GM15510 (cell line): ENCODE data around the gene LRP10.
A peak's percentile ranks its signal among the peaks of the same experiment; 100 is the strongest.

Source experiments
- POLR2A ChIP-seq: IDR thresholded peaks from 3 replicates; pipeline ENCODE4 v1.6.1; 2011; ENCODE audit warnings: borderline replicate concordance; ENCODE audit not compliant: insufficient read length; ENCODE audit errors: extremely low read depth

LRP10 gene, protein sequence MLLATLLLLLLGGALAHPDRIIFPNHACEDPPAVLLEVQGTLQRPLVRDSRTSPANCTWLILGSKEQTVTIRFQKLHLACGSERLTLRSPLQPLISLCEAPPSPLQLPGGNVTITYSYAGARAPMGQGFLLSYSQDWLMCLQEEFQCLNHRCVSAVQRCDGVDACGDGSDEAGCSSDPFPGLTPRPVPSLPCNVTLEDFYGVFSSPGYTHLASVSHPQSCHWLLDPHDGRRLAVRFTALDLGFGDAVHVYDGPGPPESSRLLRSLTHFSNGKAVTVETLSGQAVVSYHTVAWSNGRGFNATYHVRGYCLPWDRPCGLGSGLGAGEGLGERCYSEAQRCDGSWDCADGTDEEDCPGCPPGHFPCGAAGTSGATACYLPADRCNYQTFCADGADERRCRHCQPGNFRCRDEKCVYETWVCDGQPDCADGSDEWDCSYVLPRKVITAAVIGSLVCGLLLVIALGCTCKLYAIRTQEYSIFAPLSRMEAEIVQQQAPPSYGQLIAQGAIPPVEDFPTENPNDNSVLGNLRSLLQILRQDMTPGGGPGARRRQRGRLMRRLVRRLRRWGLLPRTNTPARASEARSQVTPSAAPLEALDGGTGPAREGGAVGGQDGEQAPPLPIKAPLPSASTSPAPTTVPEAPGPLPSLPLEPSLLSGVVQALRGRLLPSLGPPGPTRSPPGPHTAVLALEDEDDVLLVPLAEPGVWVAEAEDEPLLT

GRCh38 chr14:22871224-22872032 lies at the start of gene LRP10:
LRP10 (plus strand) TSS chr14:22871740; CDS start chr14:22872304, 564 bp downstream.
- TF ChIP-seq POLR2A: peak; percentile 75

DNA sequence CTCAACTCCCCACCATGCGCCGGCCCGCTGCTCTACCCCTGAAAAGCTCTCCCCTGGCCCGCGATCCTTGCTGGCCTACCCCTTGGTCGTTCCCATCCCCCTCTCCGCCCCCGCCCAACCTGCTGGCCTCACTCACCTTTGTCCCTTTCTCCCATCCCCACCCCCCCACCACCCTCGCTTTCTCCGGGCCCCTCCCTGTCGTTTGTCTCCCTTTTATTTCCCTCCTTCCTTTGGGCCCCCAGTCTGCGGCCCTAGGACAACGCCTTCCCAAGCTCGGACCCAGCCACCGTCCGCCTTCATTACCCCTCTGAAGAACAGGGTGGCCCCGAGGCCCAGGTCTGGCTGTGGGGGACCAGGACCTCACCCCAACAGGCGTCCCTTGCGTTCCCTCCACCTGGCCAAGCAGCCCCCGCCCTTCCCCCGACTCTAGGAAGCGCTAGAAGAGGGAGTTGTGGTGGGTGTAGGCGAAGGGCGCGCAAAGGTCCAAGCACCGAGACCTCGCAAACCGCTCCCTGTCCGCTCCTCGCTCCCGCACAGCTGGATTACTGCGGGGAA lies 49.4 kb upstream of the LRP10 start:
- TF ChIP-seq POLR2A: no peak

DNA sequence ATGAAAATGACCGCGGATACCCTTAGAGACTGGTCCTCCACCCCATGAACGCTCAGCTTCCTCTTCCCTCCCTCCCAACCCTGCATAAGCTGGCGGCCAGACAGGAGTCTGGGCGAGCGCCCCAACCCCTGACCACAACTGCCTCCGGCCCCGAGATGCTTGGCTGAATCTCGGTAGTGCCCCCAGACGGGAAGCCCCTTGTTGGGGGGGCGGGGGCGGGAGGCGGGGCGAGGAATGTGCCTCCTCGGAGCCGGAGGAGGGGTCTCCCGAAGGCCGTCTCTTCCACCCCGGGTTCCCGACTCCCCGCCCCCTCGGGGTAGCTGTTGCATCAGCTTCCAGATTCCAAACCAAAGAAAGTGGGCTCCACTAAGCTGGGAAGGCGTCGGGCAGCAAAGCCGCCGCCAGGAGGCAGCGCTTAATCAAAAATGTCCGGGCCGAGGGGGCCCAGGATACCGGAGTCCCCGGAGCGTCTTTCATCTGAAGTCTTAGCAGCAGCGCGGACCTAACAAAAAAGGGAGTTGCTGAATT lies 48.9 kb upstream of the LRP10 start:
- TF ChIP-seq POLR2A: peak; percentile 9

DNA sequence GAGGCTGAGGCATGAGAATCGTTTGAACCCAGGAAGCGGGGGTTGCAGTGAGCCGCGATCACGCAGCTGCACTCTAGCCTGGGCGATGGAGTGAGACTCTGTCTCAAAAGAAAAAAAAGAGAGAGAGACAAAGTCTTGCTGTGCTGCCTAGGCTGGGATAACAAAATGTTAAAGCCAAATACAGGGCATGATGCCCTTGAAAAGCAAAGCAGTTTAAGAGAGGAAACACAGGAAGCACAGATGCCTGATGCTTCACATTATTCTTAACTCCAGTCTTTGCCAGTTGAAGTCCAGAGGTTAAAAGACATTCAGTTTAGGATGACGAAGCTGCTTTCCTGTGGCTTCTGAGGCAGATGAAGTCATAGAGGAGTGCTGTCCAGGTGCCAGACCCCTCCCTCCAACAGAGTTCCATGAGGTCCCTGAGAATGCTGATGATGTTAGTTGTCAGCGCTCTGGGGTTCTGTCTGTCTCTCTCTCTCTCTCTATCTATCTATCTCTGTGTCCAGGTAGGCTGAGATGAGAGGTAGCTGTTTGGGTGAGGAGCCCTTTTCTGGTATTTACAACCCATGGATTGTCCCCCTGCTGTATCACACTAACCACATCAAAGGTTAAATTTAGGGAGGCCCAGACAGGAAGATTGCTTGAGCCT lies 46.7 kb upstream of the LRP10 start:
- no peak for TF ChIP-seq POLR2A

DNA sequence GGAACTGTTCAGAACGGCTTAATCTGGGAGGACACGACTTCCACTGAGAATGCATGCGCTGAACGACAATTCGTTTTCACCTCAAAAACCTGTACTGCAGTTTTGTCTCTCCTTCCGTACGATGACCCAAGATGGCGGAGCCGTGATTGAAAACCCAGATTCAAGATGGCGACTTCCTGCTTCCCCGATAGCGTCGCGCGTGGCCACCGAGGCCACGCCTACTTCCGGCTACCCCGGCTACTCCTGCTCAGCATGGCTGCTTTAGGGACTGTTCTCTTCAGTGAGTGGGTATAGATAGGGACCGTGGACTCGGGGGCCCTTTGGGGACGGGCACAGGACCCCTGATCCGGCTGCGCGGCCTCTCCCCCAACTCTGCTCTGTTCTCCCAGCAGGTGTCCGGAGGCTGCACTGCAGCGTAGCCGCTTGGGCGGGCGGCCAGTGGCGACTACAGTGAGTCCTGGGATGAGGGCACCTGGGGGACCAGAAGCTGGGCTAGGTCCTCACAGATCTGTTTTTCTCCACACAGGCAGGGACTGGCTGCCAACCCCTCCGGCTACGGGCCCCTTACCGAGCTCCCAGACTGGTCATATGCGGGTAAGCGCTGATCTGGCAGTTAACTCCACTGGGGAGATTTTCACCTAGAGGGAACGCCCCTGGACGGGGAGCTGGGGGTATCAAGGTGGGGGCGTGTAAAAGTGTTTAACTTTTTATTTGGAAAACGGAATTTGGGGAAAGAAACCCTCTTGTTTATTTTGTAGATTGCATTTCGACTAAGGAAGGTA lies 41.7 kb upstream of the LRP10 start, which contains the start of gene MRPL52:
TSS of gene MRPL52 (plus strand) at position 227 of the 782 bp plus-strand sequence. CDS start at position 253, 26 bp downstream.
- TF ChIP-seq POLR2A: peak; percentile 82

GRCh38 chr14:22830443-22831010 lies 41.0 kb upstream of the LRP10 start:
- TF ChIP-seq POLR2A: no peak

DNA sequence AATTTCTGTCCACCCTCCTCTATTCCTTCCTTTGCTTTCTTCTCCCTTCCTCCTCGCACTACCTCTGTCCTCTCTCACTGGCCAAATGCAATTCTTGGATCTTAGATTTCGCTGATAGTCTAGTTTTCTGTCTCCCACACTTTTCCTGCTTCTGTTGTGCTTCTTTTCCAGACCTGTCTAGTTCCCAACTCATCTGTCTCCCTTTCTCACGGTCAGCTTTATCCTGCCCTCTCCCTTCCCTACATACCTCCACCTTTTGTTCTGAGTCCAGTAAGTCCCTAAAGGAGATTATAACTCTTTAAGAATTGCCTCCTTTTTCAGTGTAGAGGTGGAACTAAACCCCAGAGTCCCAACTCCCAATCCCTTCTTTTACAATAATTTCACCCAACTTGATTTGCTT lies 36.0 kb upstream of the LRP10 start:
- no peak for TF ChIP-seq POLR2A

- TF ChIP-seq POLR2A: no peak
Observed at GRCh38 chr14:22836301-22837113, 35.0 kb upstream of the LRP10 start, which contains the start of gene MMP14. MMP14 (plus strand) TSS chr14:22836585; CDS start chr14:22836818, 233 bp downstream.

DNA sequence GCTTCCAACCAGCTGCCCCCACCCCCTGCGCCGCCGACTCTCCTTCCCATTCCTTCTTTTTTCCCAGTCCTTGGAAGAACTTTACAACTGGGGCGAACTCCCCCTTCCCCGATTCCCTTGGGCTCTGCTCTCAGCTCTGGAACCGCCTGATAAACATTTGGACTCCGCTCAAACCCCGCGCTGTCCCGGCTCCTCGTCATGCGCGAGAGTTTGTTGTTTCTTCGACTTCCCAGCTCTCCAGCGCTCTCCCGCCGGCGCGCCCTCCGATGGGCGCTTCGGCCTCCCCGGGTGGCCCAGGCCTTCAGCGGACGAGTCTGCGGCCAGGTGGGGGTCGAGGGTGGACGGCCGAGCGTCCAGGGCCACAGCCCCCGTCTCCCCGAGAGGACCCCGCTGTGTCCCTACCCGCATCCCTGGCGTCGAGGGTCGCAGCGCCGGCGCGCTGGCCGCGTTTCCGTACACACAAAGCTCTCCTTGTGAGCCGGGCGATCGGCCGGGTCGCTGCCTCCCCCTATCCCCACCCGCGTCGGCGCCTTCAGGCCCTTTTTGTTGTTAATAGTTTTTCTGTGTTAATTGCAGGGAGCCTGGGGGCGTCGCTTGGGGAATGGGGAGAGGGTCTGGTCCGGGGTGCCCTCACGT lies 34.3 kb upstream of the LRP10 start:
- no peak for TF ChIP-seq POLR2A

DNA sequence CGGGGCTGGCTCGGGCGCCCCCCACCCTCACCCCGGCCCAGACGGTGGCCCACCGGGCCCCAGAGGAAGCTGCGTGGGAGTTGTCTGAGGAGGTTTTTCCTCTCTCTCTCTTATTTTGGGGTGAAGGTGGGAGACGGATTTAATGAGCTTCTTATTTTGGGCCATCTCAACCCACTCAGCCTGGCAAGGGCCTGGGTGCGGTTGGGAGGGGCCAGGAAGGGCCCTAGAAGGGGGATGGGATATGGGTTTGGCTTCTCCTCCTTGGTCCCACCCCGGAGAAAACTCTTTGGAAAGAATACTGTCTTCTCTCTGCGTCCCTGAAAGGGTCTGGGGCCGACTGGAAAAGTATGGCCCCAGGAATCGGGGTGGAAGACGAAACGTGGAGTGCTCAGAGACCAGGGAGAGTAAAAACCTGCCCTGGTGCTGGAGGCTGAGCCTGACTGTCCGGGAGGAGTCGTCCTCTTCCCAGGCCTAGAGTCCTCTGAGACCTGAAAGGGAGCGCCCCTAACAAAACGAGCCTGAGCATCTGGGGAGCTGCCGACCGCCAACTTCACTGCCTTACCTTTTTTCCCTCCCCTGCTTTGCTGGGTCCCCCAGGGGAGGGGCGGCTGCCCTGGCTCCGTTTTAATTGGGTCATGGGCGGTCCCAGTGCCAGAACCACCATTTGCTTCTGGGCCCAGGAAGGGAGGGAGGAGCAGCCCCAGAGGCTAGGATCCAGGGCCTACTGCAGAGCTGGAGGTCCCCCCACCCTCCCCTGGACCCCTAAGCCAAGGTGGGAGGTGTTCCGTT lies 33.6 kb upstream of the LRP10 start:
- TF ChIP-seq POLR2A: no peak

GRCh38 chr14:22838631-22839041 lies 32.9 kb upstream of the LRP10 start:
- TF ChIP-seq POLR2A: no peak
